HEK293 (cell line): ENCODE data around the gene TBC1D5.

Experiments used
- CTCF ChIA-PET: fragments of 350-600 bp; formaldehyde crosslinking; extraction: SDS; loops from one replicate; lab custom pipeline; 2021; ENCODE audit warnings: antibody characterized with exemption; lab: Yijun Ruan, JAX
- POLR2A ChIA-PET: fragments of 300-600 bp; formaldehyde crosslinking; extraction: SDS; loops from one replicate; lab custom pipeline; 2020; ENCODE audit warnings: antibody characterized with exemption, inconsistent platforms; lab: Yijun Ruan, JAX
- H3K27ac ChIP-seq: fragments of 200-500 bp; sonication (Bioruptor generic); 2 replicates; pipeline ENCODE4 v1.5.1; 2014; ENCODE audit warnings: low read depth, low read length, control low read depth, inconsistent platforms; ENCODE audit errors: extremely low read depth
- H3K36me3 ChIP-seq, 2 experiments: fragments of 200-500 bp in 1 of 2; sonication (Bioruptor generic) in 1 of 2; 1 replicate in 1 of 2; 2 replicates in 1 of 2; pipeline ENCODE4 v1.5.1; 2014 to 2017; ENCODE audit warnings: inconsistent platforms in 2 of 2, low read length in 2 of 2; ENCODE audit not compliant: control insufficient read depth in 2 of 2, insufficient read depth in 1 of 2
- H3K4me1 ChIP-seq: fragments of 200-500 bp; sonication (Bioruptor generic); 2 replicates; pipeline ENCODE4 v1.5.1; 2014; ENCODE audit warnings: mild to moderate bottlenecking, low read length, inconsistent platforms; ENCODE audit not compliant: control insufficient read depth, insufficient read depth
- H3K4me3 ChIP-seq: 2 replicates; pipeline ENCODE4 v1.5.1; 2011; ENCODE audit warnings: low read depth, mild to moderate bottlenecking, control low read depth, low read length, moderate library complexity
- H3K9me3 ChIP-seq: fragments of 200-500 bp; sonication (Bioruptor generic); 2 replicates; pipeline ENCODE4 v1.5.1; 2014; ENCODE audit warnings: low read depth, low read length, inconsistent platforms; ENCODE audit not compliant: control insufficient read depth, insufficient read depth
- PRDM1 ChIP-seq: fragments of 450-650 bp; formaldehyde crosslinking; IDR thresholded peaks from 2 replicates; pipeline ENCODE4; 2016; ENCODE audit warnings: missing biosample characterization, missing genetic modification characterization
- PRDM6 ChIP-seq: fragments of 450-650 bp; formaldehyde crosslinking; IDR thresholded peaks from 2 replicates; pipeline ENCODE4 v1.5.1; 2017; ENCODE audit warnings: missing biosample characterization, missing genetic modification characterization
- SETDB1 ChIP-seq: IDR thresholded peaks from one replicate; pipeline ENCODE4 v1.6.1; 2017; ENCODE audit warnings: mild to moderate bottlenecking, low read length, moderate library complexity, mixed read lengths; ENCODE audit not compliant: insufficient read length
- WT1 ChIP-seq: fragments of 450-650 bp; formaldehyde crosslinking; IDR thresholded peaks from 2 replicates; pipeline ENCODE4 v1.5.1; 2016; ENCODE audit warnings: missing biosample characterization, missing genetic modification characterization
- ZBTB17 ChIP-seq: fragments of 450-650 bp; formaldehyde crosslinking; IDR thresholded peaks from 2 replicates; pipeline ENCODE4 v1.5.1; 2016; ENCODE audit warnings: missing biosample characterization, missing genetic modification characterization
- ZBTB20 ChIP-seq: fragments of 450-650 bp; formaldehyde crosslinking; IDR thresholded peaks from 2 replicates; pipeline ENCODE4 v1.5.1; 2016; ENCODE audit warnings: missing biosample characterization, missing genetic modification characterization
- ZFP37 ChIP-seq: fragments of 450-650 bp; formaldehyde crosslinking; IDR thresholded peaks from 2 replicates; pipeline ENCODE4 v1.5.1; 2016; ENCODE audit warnings: missing biosample characterization, missing genetic modification characterization
- ZNF112 ChIP-seq: fragments of 450-650 bp; formaldehyde crosslinking; IDR thresholded peaks from 2 replicates; pipeline ENCODE4 v1.5.0; 2017; ENCODE audit warnings: missing biosample characterization, missing genetic modification characterization
- ZNF292 ChIP-seq: fragments of 450-650 bp; formaldehyde crosslinking; IDR thresholded peaks from 2 replicates; pipeline ENCODE4 v1.5.1; 2016; ENCODE audit warnings: low read depth, missing biosample characterization, missing genetic modification characterization, borderline replicate concordance
- ZNF366 ChIP-seq: fragments of 450-650 bp; formaldehyde crosslinking; conservative IDR thresholded peaks from 2 replicates; pipeline ENCODE4 v1.5.1; 2016; ENCODE audit warnings: missing biosample characterization, missing genetic modification characterization
- ZNF449 ChIP-seq: fragments of 450-650 bp; formaldehyde crosslinking; IDR thresholded peaks from 2 replicates; pipeline ENCODE4 v1.5.1; 2017; ENCODE audit warnings: missing biosample characterization, mild to moderate bottlenecking, missing genetic modification characterization, moderate library complexity
- ZNF501 ChIP-seq: fragments of 450-650 bp; formaldehyde crosslinking; IDR thresholded peaks from 2 replicates; pipeline ENCODE4 v1.5.1; 2016; ENCODE audit warnings: missing biosample characterization, missing genetic modification characterization
- ZNF521 ChIP-seq: fragments of 450-650 bp; formaldehyde crosslinking; IDR thresholded peaks from 2 replicates; pipeline ENCODE4 v1.5.1; 2017; ENCODE audit warnings: missing biosample characterization, mild to moderate bottlenecking, missing genetic modification characterization
- ZNF555 ChIP-seq: fragments of 450-650 bp; formaldehyde crosslinking; conservative IDR thresholded peaks from 2 replicates; pipeline ENCODE4 v1.5.1; 2017; ENCODE audit warnings: missing biosample characterization, mild to moderate bottlenecking, missing genetic modification characterization, inconsistent platforms
- ZNF600 ChIP-seq: fragments of 450-650 bp; formaldehyde crosslinking; IDR thresholded peaks from 2 replicates; pipeline ENCODE4 v1.5.1; 2016; ENCODE audit warnings: missing biosample characterization, missing genetic modification characterization
- ZNF704 ChIP-seq: fragments of 450-650 bp; formaldehyde crosslinking; IDR thresholded peaks from 2 replicates; pipeline ENCODE4 v1.5.1; 2016; ENCODE audit warnings: missing biosample characterization, missing genetic modification characterization
- ZNF707 ChIP-seq: fragments of 450-650 bp; formaldehyde crosslinking; IDR thresholded peaks from 2 replicates; pipeline ENCODE4 v1.5.1; 2016; ENCODE audit warnings: missing biosample characterization, missing genetic modification characterization
- ZNF791 ChIP-seq: fragments of 450-650 bp; formaldehyde crosslinking; IDR thresholded peaks from 2 replicates; pipeline ENCODE4 v1.5.1; 2016; ENCODE audit warnings: missing biosample characterization, missing genetic modification characterization
- ZNF843 ChIP-seq: fragments of 450-650 bp; formaldehyde crosslinking; IDR thresholded peaks from 2 replicates; pipeline ENCODE4 v1.5.1; 2016; ENCODE audit warnings: missing biosample characterization, missing genetic modification characterization
- TF ChIP-seq, protein P1 (sequence below): fragments of 450-650 bp; formaldehyde crosslinking; IDR thresholded peaks from 2 replicates; pipeline ENCODE4 v1.5.0; 2017; ENCODE audit warnings: missing biosample characterization, missing genetic modification characterization, borderline replicate concordance
- TF ChIP-seq, protein P2 (sequence below): fragments of 450-650 bp; formaldehyde crosslinking; IDR thresholded peaks from 2 replicates; pipeline ENCODE4 v1.5.1; 2016; ENCODE audit warnings: missing biosample characterization, missing genetic modification characterization
- TF ChIP-seq, protein P3 (sequence below): fragments of 450-650 bp; formaldehyde crosslinking; IDR thresholded peaks from 2 replicates; pipeline ENCODE4 v1.5.1; 2016; ENCODE audit warnings: missing biosample characterization, missing genetic modification characterization

TBC1D5 gene

DNA sequence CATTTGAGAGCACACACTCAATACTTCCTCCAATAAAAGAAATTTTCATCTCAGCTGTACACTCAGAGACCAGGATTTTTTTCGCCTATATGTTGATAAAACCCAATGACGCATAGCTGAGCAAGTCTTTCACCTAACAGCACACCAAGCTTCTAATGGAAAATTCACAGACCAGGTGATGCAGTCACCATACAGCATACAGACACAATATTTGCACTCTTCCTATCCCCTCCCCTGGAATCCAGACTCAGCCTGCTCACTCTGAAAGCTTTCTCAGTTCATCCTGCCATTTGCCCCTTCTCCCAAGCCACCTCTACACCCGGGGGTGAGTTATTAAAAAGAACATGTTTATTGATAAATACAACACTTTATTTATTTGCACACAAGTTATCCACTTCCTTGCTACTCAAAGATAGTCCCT, 1.7 kb downstream of the TBC1D5 start:
- Histone ChIP-seq H3K27ac (peak overlapping the region; percentile 100), H3K9me3 (no peaks in the 10 kb centered on the region), H3K4me1 (peaks cover 12% of the 10 kb centered on the region; the same call in 1 of the 2 replicates)
- POLR2A ChIA-PET: interaction anchor here (1.0 kb wide), 1 partner anchor 10 kb away, joined by 3 read pairs; no protein-coding TSS in a partner anchor
- no peak for TF ChIP-seq ZNF501
- peak; percentile 59 for TF ChIP-seq ZNF600
- TF ChIP-seq PRDM1: peak; percentile 47; the same call in 1 of the 2 replicates
- TF ChIP-seq ZFP37 (tag by site-specific recombination): no peak
- no peak for TF ChIP-seq ZNF112
- no peak for TF ChIP-seq ZNF555
- TF ChIP-seq WT1: no peak
- TF ChIP-seq, protein P1, sequence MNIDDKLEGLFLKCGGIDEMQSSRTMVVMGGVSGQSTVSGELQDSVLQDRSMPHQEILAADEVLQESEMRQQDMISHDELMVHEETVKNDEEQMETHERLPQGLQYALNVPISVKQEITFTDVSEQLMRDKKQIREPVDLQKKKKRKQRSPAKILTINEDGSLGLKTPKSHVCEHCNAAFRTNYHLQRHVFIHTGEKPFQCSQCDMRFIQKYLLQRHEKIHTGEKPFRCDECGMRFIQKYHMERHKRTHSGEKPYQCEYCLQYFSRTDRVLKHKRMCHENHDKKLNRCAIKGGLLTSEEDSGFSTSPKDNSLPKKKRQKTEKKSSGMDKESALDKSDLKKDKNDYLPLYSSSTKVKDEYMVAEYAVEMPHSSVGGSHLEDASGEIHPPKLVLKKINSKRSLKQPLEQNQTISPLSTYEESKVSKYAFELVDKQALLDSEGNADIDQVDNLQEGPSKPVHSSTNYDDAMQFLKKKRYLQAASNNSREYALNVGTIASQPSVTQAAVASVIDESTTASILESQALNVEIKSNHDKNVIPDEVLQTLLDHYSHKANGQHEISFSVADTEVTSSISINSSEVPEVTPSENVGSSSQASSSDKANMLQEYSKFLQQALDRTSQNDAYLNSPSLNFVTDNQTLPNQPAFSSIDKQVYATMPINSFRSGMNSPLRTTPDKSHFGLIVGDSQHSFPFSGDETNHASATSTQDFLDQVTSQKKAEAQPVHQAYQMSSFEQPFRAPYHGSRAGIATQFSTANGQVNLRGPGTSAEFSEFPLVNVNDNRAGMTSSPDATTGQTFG (tag by site-specific recombination): no peak
- peak; percentile 60 for TF ChIP-seq ZBTB17 (tag by site-specific recombination)
- no peak for TF ChIP-seq ZNF707
- TF ChIP-seq ZNF704 (tag by site-specific recombination): no peak
- TF ChIP-seq SETDB1: no peak
- TF ChIP-seq ZNF791: no peak
- TF ChIP-seq, protein P2, sequence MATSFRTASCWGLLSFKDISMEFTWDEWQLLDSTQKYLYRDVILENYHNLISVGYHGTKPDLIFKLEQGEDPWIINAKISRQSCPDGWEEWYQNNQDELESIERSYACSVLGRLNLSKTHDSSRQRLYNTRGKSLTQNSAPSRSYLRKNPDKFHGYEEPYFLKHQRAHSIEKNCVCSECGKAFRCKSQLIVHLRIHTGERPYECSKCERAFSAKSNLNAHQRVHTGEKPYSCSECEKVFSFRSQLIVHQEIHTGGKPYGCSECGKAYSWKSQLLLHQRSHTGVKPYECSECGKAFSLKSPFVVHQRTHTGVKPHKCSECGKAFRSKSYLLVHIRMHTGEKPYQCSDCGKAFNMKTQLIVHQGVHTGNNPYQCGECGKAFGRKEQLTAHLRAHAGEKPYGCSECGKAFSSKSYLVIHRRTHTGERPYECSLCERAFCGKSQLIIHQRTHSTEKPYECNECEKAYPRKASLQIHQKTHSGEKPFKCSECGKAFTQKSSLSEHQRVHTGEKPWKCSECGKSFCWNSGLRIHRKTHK (tag by site-specific recombination): no peak
- TF ChIP-seq ZNF449 (tag by site-specific recombination): no peak
- TF ChIP-seq ZNF292 (tag by site-specific recombination): no peak
- TF ChIP-seq PRDM6 (tag by site-specific recombination): peak; percentile 57
- TF ChIP-seq ZBTB20: peak; percentile 58; the same call in 1 of the 2 replicates
- no peak for TF ChIP-seq ZNF843 (tag by site-specific recombination)
- TF ChIP-seq ZNF366: peak; percentile 50
- no peak for TF ChIP-seq ZNF521 (tag by site-specific recombination)
- TF ChIP-seq, protein P3, sequence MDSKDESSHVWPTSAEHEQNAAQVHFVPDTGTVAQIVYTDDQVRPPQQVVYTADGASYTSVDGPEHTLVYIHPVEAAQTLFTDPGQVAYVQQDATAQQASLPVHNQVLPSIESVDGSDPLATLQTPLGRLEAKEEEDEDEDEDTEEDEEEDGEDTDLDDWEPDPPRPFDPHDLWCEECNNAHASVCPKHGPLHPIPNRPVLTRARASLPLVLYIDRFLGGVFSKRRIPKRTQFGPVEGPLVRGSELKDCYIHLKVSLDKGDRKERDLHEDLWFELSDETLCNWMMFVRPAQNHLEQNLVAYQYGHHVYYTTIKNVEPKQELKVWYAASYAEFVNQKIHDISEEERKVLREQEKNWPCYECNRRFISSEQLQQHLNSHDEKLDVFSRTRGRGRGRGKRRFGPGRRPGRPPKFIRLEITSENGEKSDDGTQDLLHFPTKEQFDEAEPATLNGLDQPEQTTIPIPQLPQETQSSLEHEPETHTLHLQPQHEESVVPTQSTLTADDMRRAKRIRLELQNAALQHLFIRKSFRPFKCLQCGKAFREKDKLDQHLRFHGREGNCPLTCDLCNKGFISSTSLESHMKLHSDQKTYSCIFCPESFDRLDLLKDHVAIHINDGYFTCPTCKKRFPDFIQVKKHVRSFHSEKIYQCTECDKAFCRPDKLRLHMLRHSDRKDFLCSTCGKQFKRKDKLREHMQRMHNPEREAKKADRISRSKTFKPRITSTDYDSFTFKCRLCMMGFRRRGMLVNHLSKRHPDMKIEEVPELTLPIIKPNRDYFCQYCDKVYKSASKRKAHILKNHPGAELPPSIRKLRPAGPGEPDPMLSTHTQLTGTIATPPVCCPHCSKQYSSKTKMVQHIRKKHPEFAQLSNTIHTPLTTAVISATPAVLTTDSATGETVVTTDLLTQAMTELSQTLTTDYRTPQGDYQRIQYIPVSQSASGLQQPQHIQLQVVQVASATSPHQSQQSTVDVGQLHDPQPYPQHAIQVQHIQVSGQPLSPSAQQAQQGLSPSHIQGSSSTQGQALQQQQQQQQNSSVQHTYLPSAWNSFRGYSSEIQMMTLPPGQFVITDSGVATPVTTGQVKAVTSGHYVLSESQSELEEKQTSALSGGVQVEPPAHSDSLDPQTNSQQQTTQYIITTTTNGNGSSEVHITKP (tag by site-specific recombination): 0 out of 2 replicates have a peak, but pooled peaks have one; percentile 34
- TF ChIP-seq, all 188 proteins: peak for 7
- no peaks in the 10 kb centered on the region for H3K36me3 ChIP-seq
- CTCF ChIA-PET: interaction anchor here (0.6 to 1.2 kb wide), 3 partner anchors 101 to 314 kb away, joined by 3 to 4 read pairs (median 3); no protein-coding TSS in a partner anchor
- no peak overlapping the region for H3K4me3 ChIP-seq
